Measurements from ENCODE around the gene CLP1. TPM values are rescaled to one million over a fixed set of nuclear protein-coding genes. Genes with fewer than 3 reads are reported as not detected.
A peak's percentile ranks its signal among the peaks of the same experiment; 100 is the strongest.
"Not testable (repeated sequence)": the region's sequence is repeated elsewhere in the genome, so short reads cannot be mapped to it uniquely, and the experiment has no call there.

The CLP1 gene
- total RNA-seq, 2 donors from 2014 or later = 16.6 to 24.1 TPM

DNA sequence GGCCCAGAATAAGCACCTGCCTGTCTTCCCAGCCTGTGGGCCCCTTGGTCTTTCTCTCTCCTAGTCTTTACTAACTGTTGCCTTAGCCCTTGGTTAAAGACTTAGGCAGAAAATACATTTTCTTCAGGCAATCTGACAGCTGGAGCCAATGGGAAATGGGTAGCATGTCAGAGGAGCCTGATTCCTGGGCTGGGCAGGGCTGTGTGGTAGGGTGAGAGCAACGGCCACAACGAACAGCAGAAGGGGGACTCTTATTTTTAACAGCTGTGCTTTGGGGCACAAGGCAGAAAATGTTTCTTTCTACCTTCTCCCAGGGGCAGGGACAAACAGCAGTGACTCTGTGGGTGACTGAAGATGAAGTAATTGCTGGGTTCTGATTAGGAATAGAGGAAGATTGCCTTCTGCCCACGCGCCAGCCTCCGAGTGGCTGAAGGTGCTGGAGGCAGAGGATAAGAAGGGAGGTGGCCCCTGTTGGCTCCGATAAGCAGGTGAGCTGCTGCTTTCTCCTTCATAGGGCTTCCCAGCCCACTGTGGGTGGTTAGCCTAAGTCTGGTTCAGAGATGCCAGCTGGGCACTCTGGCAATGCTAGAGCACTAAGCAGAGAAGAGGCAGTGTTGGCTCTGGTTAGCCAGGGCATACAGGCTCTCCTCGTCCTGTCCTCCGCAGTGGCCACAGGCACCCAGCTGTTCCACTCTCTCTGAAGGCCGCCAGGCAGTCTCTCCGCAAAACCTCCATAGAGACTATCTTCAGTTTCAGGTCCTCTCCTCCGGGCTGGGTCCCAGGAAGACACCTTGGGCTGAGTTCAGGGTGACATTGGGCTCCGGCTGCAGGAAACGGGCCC is 9.4 kb upstream of the CLP1 start:
- no peaks in the 10 kb centered on the region for H3K9me3 Mint-ChIP-seq
- H3K4me3 Mint-ChIP-seq = peak overlapping the region; percentile 64
- H3K27ac Mint-ChIP-seq = no peak overlapping the region
- H3K4me1 Mint-ChIP-seq = peaks cover 11% of the 10 kb centered on the region
- peaks cover 34% of the 10 kb centered on the region for H3K27me3 Mint-ChIP-seq
- no peaks in the 10 kb centered on the region for H3K36me3 Mint-ChIP-seq (ENCODE audit: low read depth)
- ATAC-seq (replicated peaks) = no peak

DNA sequence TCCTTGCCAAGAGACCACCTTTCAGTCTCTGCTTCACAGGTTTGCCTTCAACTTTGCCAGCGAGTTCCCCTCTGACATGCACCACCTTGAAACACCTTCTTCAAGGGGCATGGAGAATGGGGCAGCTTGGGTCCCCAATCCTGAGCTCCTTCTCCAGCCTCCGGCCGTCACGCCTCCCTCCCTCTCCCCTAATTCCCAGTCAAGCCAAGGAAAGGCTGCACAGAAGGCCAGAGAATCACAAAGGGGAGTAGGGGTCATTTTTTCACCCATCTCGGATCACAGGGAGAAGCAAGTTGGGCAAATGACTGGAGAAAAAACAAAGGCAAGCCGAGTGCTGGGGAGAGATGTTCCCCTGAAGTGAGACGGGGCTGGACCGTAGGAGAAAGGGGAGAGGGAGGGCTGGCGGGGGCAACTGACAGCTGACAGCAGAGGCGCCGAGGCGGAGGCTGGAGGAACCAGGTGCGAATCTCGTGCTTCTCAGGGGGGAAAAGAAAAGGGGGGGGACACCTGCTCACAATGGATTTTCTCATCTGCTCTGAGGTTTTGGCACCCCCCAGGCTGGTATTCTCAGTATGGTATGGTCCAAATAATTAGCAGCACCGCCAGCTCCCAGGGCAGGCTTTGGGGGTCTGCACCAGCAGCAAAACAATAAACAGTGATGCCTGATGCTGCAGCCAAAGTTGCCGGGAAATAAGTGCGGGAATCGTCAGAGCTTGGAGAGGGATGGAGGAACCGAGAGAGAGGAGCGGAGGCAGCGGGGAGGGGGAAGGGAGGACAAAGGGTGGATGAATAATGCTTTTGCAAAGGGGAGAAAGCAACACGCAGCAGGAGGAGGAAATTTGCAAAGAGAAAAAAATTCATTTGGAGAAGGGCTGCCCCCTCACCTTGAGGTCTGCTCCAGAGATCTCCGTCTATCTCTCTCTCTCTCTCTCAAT is 8.5 kb upstream of the CLP1 start:
- Mint-ChIP-seq H3K4me1 (peaks cover 11% of the 10 kb centered on the region), H3K36me3 (ENCODE audit: low read depth) (no peaks in the 10 kb centered on the region), H3K4me3 (peak overlapping the region; percentile 64), H3K27ac (peak overlapping the region; percentile 21), H3K27me3 (peaks cover 34% of the 10 kb centered on the region), H3K9me3 (no peaks in the 10 kb centered on the region)
- ATAC-seq (replicated peaks) = peak; percentile 40

DNA sequence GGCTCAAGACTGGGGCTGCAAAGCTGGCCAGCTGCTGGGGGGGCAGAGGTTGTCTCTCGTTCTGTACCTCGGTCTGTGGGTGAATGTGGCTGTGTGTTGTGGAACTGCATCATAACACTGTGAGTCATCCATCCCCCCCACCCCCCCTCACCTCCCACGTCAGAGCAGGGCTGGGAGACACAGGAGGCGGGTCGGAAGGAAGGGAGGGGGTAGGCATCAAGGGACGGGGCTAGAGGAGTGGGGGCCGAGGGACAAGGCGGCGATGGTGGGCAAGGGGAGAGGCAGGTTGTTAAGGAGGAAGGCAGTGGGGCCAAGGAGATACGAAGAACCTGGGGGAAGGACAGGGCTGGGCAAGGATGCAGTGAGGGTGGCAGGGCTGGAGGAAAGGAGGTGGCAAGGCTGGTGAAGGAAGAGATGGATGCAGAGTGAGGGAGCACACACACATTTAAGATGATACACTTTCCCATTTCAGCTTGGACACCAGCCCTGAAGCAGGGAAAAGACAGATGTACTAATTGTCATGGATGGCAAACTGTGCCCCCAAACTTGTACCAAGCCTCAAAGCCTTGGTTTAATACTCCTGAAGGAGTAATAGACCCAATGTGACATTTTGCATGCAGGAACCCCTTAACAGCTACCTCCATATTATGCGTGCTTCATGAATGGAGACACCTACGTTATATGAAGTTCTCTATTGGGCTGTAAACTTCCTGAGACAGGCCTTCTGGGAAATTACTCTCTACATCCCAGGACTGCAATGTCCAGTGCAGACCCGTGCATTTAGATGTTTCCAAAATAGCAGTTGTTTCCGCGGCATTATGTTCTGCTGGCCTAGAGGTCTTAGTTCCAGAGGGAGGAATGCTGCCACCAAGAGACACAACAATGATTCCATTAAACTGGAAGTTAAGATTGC is 7.5 kb upstream of the CLP1 start, which contains the start of gene YPEL4:
Gene YPEL4 (minus strand): TSS at position 87 of the 913 bp plus-strand sequence. CDS start 2,805 bp downstream, outside the sequence.
- peaks cover 11% of the 10 kb centered on the region for H3K4me1 Mint-ChIP-seq

DNA sequence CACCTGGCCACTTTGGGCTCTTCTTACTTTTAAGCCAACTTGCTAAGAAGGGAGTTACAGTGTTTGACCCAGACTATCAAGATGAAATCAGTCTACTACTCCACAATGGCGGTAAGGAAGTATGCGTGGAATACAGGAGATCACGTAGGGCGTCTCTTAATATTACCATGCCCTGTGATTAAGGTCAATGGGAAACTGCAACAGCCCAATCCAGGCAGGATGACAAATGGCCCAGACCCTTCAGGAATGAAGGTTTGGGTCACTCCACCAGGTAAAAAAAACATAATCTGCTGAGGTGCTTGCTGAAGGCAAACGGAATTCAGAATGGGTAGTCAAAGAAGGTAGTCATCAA is 6.8 kb upstream of the CLP1 start:
- Mint-ChIP-seq H3K9me3 (no peaks in the 10 kb centered on the region), H3K4me1 (peaks cover 11% of the 10 kb centered on the region), H3K27me3 (peaks cover 31% of the 10 kb centered on the region), H3K27ac (no peak overlapping the region), H3K4me3 (no peak overlapping the region), H3K36me3 (ENCODE audit: low read depth) (no peaks in the 10 kb centered on the region)
- ATAC-seq (replicated peaks) = no peak

More for the DNA sequence above, 7.5 kb upstream of the CLP1 start, which contains the start of gene YPEL4:
- Mint-ChIP-seq H3K36me3 (ENCODE audit: low read depth) (no peaks in the 10 kb centered on the region), H3K27ac (peak within 1 kb of the TSS; percentile 21), H3K4me3 (peak within 1 kb of the TSS; percentile 64), H3K27me3 (peaks cover 34% of the 10 kb centered on the region), H3K9me3 (no peaks in the 10 kb centered on the region)
- ATAC-seq (replicated peaks) = peak; percentile 79

DNA sequence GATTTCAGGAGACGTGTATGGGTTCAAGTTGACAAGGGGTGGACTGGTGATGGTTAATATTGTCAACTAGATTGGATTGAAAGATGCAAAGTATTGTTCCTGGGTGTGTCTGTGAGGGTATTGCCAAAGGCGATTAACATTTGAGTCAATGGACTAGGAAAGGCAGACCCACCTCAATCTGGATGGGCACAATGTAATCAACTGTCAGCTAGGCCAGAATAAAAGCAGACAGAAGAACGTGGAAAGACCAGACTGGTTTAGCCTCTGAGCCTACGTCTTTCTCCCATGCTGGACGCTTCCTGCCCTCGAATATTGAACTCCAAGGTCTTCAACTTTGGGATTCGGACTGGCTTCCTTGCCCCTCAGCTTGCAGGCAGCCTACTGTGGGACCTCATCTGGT is 6.2 kb upstream of the CLP1 start:
- Mint-ChIP-seq H3K36me3 (ENCODE audit: low read depth) (no peaks in the 10 kb centered on the region), H3K4me1 (peaks cover 9% of the 10 kb centered on the region), H3K27ac (no peak overlapping the region), H3K9me3 (no peaks in the 10 kb centered on the region), H3K27me3 (peaks cover 24% of the 10 kb centered on the region), H3K4me3 (no peak overlapping the region)
- no peak for ATAC-seq (replicated peaks)

DNA sequence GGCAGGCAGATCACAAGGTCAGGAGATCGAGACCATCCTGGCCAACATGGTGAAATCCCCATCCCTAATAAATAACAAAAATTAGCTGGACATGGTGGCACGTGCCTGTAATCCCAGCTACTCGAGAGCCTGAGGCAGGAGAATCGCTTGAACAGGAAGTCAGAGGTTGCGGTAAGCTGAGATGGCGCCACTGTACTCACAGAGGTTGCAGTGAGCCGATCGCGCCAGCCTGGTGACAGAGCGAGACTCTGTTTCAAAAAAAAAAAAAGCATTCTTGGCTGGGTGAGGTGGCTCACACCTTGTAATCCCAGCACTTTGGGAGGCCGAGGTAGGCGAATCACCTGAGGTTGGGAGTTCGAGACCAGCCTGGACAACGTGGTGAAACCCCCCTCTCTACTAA is 5.3 kb upstream of the CLP1 start:
- H3K4me3 Mint-ChIP-seq = peak overlapping the region; percentile 28
- not testable (repeated sequence) for H3K27ac Mint-ChIP-seq; ATAC-seq (replicated peaks); H3K36me3 Mint-ChIP-seq (ENCODE audit: low read depth); H3K9me3 Mint-ChIP-seq; H3K4me1 Mint-ChIP-seq
- H3K27me3 Mint-ChIP-seq = peaks cover 16% of the 10 kb centered on the region

DNA sequence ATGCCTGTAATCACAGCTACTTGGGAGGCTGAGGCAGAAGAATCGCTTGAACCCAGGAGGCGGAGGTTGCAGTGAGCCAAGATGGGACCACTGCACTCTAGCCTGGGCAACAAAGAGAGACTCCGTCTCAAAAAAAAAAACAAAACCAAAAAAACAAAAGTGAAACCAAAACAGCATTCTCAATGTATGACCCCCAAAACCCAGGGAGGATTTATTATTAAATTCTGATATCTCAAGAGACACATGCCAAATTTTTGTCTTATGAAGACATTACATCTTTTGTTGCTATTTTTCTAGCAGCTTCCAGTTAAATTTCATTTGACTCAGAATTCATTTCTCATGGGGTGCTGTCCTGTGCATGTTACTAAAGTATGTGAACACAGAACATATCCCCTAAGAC is 4.9 kb upstream of the CLP1 start:
- Mint-ChIP-seq H3K4me1 (peaks cover 7% of the 10 kb centered on the region), H3K4me3 (peak overlapping the region; percentile 28), H3K27me3 (peaks cover 11% of the 10 kb centered on the region), H3K27ac (no peak overlapping the region), H3K36me3 (ENCODE audit: low read depth) (peaks cover 3% of the 10 kb centered on the region), H3K9me3 (no peaks in the 10 kb centered on the region)
- ATAC-seq (replicated peaks) = no peak

DNA sequence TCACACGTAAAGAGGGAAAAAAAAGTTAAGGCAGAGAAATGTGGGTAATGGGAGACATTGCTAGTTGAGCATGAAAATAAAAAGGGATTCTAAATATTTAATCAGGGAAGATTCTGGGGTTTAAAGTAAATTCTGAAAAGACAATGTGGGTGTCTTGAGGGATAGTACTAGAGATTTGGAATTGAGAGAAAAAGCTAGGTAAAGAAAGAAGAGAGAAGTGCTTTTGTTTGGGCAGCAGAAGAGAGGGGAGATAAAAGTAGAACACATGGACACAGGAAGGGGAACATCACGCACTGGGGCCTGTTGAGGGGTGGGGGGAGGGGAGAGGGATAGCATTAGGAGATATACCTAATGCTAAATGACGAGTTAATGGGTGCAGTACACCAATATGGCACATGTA is 4.4 kb upstream of the CLP1 start:
- peaks cover 6% of the 10 kb centered on the region for H3K27me3 Mint-ChIP-seq
- ATAC-seq (replicated peaks) = no peak
- peaks cover 7% of the 10 kb centered on the region for H3K36me3 Mint-ChIP-seq (ENCODE audit: low read depth)
- peak overlapping the region; percentile 28 for H3K4me3 Mint-ChIP-seq
- no peaks in the 10 kb centered on the region for H3K9me3 Mint-ChIP-seq
- peaks cover 10% of the 10 kb centered on the region for H3K4me1 Mint-ChIP-seq
- H3K27ac Mint-ChIP-seq = no peak overlapping the region

DNA sequence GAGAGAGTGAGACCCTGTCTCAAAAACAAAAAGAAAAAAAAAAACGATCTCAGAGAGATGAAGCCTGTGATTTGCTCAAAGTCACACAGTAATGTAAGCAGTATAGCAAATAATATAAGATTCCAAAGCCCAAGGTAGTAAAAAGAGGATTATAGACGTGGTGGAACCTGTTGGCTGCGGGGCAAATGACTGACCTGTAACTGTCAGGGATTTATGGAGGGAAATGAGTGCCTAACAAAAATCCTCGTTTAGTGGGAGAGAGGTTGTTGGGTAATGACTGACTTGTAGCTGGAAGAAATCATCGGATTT is 723 bp upstream of the CLP1 start:
- H3K36me3 Mint-ChIP-seq (ENCODE audit: low read depth) = peaks cover 40% of the 10 kb centered on the region
- ATAC-seq (replicated peaks) = no peak
- H3K4me1 Mint-ChIP-seq = peaks cover 11% of the 10 kb centered on the region
- H3K27me3 Mint-ChIP-seq = no peaks in the 10 kb centered on the region
- no peaks in the 10 kb centered on the region for H3K9me3 Mint-ChIP-seq
- peak overlapping the region; percentile 95 for H3K27ac Mint-ChIP-seq
- peak overlapping the region; percentile 95 for H3K4me3 Mint-ChIP-seq

DNA sequence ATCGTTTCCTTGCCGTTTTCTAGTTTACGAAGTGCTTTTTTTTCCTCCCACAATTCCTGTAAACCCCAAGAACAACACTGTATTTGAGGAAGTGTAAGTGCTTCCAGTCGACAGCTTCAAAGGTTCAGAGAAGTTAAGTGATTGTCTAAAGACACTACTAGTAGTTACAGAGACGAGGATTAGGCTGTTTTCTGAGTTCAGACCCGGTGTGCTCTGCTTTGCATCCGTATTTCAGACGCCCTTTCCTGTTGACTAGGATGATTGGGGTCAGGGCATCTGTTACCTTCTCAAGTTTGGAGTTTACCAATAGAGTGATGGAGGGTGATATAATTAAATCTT is 430 bp downstream of the CLP1 start:
- no peak for ATAC-seq (replicated peaks)

DNA sequence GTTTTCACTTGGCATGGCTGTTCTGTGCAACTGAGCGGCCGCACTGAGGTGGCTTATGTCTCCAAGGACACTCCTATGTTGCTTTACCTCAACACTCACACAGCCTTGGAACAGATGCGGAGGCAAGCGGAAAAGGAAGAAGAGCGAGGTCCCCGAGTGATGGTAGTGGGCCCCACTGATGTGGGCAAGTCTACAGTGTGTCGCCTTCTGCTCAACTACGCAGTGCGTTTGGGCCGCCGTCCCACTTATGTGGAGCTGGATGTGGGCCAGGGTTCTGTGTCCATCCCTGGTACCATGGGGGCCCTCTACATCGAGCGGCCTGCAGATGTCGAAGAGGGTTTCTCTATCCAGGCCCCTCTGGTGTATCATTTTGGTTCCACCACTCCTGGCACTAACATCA is 2.1 kb downstream of the CLP1 start:
- H3K27ac Mint-ChIP-seq = no peak overlapping the region
- peaks cover 11% of the 10 kb centered on the region for H3K4me1 Mint-ChIP-seq
- no peaks in the 10 kb centered on the region for H3K27me3 Mint-ChIP-seq
- H3K36me3 Mint-ChIP-seq (ENCODE audit: low read depth) = peaks cover 52% of the 10 kb centered on the region
- peak overlapping the region; percentile 95 for H3K4me3 Mint-ChIP-seq
- no peak for ATAC-seq (replicated peaks)
- no peaks in the 10 kb centered on the region for H3K9me3 Mint-ChIP-seq

More for the DNA sequence above, 430 bp downstream of the CLP1 start:
- Mint-ChIP-seq H3K36me3 (ENCODE audit: low read depth) (peaks cover 52% of the 10 kb centered on the region), H3K27ac (peak overlapping the region; percentile 95), H3K9me3 (no peaks in the 10 kb centered on the region), H3K4me3 (peak overlapping the region; percentile 95), H3K4me1 (peaks cover 11% of the 10 kb centered on the region), H3K27me3 (no peaks in the 10 kb centered on the region)

DNA sequence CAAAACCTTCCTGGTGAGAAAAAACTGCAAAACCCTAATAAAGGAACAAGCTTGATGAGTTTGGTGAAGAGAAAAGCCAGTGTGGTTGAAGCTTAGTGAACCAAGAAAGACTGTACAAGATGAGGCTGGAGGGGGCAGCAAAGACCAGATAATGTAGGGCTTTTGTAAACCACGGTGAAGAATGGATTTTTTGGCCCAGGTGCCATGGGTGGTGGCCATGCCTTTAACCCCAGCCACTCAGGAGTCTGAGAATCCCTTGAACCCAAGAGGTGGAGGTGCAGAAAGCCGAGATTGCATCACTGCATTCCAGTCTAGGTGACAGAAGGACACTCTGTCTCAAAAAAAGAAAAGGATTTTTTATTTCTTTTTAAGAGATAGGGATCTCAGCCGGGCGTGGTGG is 5.3 kb downstream of the CLP1 start:
- peaks cover 58% of the 10 kb centered on the region for H3K36me3 Mint-ChIP-seq (ENCODE audit: low read depth)
- no peak overlapping the region for H3K27ac Mint-ChIP-seq
- H3K4me3 Mint-ChIP-seq = no peak overlapping the region
- peaks cover 7% of the 10 kb centered on the region for H3K4me1 Mint-ChIP-seq
- no peaks in the 10 kb centered on the region for H3K9me3 Mint-ChIP-seq
- no peaks in the 10 kb centered on the region for H3K27me3 Mint-ChIP-seq
- ATAC-seq (replicated peaks) = no peak

DNA sequence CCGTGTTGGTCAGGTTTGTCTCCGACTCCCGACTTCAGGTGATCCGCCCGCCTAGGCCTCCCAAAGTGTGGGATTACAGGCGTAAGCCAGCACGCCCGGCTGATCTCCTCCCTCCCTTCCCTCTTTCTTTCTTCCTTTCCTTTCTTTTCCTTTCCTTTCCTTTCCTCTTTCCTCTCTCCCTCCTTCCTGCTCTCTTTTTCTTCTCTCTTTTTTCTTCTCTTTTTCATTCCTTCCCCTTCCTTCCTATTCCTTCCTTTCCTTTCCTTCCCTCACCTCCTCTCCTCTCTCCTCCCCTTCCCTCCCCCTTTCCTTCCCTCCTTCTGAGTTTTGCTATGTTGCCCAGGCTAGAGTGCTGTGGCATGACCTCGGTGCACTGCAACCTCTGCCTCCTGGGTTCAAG is 6.4 kb downstream of the CLP1 start:
- no peaks in the 10 kb centered on the region for H3K9me3 Mint-ChIP-seq
- no peak for ATAC-seq (replicated peaks)
- no peaks in the 10 kb centered on the region for H3K27me3 Mint-ChIP-seq
- H3K4me1 Mint-ChIP-seq = peaks cover 3% of the 10 kb centered on the region
- no peak overlapping the region for H3K4me3 Mint-ChIP-seq
- H3K27ac Mint-ChIP-seq = no peak overlapping the region
- peaks cover 59% of the 10 kb centered on the region for H3K36me3 Mint-ChIP-seq (ENCODE audit: low read depth)

DNA sequence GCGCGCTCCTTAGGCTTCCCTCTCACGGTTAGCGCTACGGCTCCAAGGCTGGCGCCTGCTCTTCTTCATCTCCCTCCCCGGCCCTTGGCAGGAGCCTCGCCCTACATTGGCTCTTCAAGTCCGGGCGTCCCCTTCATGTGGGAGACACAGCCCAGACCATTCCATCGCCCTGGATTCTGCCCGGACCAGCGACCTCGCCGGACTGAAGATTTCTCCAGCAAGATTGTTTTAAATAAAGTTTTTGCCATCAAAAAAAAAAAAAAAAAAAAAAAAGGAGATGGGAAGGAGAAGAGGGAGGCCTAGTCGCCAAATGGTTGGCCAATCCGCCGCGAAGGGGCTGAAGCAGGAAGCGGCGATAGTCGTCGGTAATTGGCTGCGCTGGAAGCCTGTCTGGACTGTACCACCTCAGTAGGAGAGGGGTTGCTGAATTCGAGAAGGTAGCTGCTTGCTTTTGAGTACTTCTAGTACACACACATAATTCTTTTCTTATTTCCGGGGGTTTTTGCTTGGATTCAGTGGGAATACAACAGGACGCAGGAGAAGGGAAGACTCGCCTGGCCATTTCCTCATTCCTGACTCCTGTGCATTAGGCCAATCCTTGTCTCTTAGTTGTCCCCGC is 9.7 kb downstream of the CLP1 start:
- Mint-ChIP-seq H3K27me3 (no peaks in the 10 kb centered on the region), H3K9me3 (no peaks in the 10 kb centered on the region), H3K36me3 (ENCODE audit: low read depth) (peaks cover 55% of the 10 kb centered on the region), H3K27ac (peak overlapping the region; percentile 98), H3K4me1 (peaks cover 9% of the 10 kb centered on the region), H3K4me3 (peak overlapping the region; percentile 99)
- peak; percentile 74 for ATAC-seq (replicated peaks)

All from activated T-helper 17 cell treated with anti-CD3 and anti-CD28 coated beads, Interleukin-2, amount 50 U/mL, for 72 hours (primary cell).